Activated CD4-positive, alpha-beta T cell treated with anti-CD3 and anti-CD28 coated beads for 36 hours (primary cell): ENCODE data around the gene ROPN1. TPM values are rescaled to one million over a fixed set of nuclear protein-coding genes. Genes with fewer than 3 reads are reported as not detected.
"Not testable (repeated sequence)": the region's sequence is repeated elsewhere in the genome, so short reads cannot be mapped to it uniquely, and the experiment has no call there.

Experiments used
- ATAC-seq: fragments of 200-7000 bp; cut with Tn5 transposase; one replicate; pipeline ENCODE4 v1.10.0; 2021; ENCODE audit warnings: mild to moderate bottlenecking, moderate library complexity
- CTCF ChIA-PET: fragments of 350-600 bp; sonication (Branson Sonifier 250); formaldehyde crosslinking; loops from one replicate; lab custom pipeline; 2021; ENCODE audit warnings: antibody characterized with exemption; lab: Charles Lee
- POLR2A ChIA-PET: fragments of 350-600 bp; sonication (Branson Sonifier 250); formaldehyde crosslinking; loops from one replicate; lab custom pipeline; 2021; ENCODE audit warnings: antibody characterized with exemption, inconsistent platforms; lab: Charles Lee
- DNase-seq: peaks from one replicate; pipeline ENCODE4 v3.0.0-alpha.2; 2020
- H3K27ac Mint-ChIP-seq: one replicate; pipeline ENCODE4 v1.8.0; 2021; ENCODE audit warnings: mixed read lengths
- H3K27me3 Mint-ChIP-seq: one replicate; pipeline ENCODE4 v1.8.0; 2021; ENCODE audit warnings: mixed read lengths
- H3K36me3 Mint-ChIP-seq: one replicate; pipeline ENCODE4 v1.8.0; 2021; ENCODE audit warnings: low read depth, mixed read lengths
- H3K4me1 Mint-ChIP-seq: one replicate; pipeline ENCODE4 v1.8.0; 2021; ENCODE audit warnings: mixed read lengths
- H3K4me3 Mint-ChIP-seq: one replicate; pipeline ENCODE4 v1.8.0; 2021; ENCODE audit warnings: mild to moderate bottlenecking, moderate library complexity, mixed read lengths
- H3K9me3 Mint-ChIP-seq: one replicate; pipeline ENCODE4 v1.8.0; 2021; ENCODE audit warnings: low read depth, mixed read lengths
- intact Hi-C, 2 experiments: fragments of 100-400 bp; cut with DNase I in 1 of 2; cut with micrococcal nuclease in 1 of 2; formaldehyde crosslinking; loops; one replicate each; pipeline versions ENCODE4 v1.14.2 to v1.15.1; 2022 to 2024; cut with DNase I, micrococcal nuclease
- total RNA-seq, 2 experiments: library from RNA; stranded (reverse); gene quantifications; one replicate each; pipeline ENCODE4 v1.2.3, GENCODE V29; 2021

ROPN1 gene
- total RNA-seq, 2 experiments from 2014 or later = not detected

DNA sequence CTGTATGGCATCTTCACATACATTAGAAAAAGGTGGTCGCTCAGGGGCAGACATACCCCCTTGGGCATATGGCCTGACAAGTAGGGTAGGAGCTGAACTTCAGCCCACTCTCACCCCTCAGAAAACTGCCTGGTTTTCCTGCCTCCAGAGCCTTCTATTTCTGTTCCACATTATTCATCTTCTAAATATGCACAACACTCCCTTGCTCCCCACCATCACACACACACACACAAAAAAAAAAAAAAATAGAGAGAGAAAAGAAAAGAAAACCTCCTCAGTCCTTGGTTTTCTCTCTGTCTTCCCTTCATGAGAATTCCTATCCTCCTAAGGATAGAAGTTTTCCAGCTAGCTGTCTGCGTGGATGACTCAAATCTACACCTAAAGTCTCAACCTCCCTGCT lies 5.6 kb upstream of the ROPN1 start:
- no peaks in the 10 kb centered on the region for H3K4me1 Mint-ChIP-seq
- ATAC-seq (no peak), DNase-seq (no peak)
- H3K4me3 Mint-ChIP-seq = no peak overlapping the region
- POLR2A ChIA-PET = no interaction called here
- no peak overlapping the region for H3K27ac Mint-ChIP-seq
- no peaks in the 10 kb centered on the region for H3K9me3 Mint-ChIP-seq
- H3K36me3 Mint-ChIP-seq = no peaks in the 10 kb centered on the region
- CTCF ChIA-PET = no interaction called here
- intact Hi-C loops = no loop called here
- H3K27me3 Mint-ChIP-seq = peaks cover 29% of the 10 kb centered on the region

DNA sequence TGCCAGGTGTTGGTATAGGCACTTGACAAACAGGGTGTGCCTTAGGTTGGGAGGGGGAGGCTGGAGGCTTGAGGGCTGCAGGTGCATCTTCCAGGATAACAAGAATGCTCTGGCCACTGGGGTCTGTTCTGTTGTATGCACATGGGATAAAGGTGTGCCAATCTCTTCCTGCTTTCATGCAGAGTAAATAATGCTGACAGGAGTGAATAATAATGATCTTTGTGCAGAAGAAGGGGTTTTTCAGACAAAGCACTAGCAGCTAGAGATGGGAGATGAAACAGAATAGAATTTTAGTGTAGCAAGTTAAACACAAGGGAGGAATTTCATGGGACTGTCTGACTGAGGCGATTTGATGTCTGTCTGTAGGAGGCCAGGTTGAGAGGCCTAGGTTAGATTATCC lies 1.9 kb upstream of the ROPN1 start:
- no peaks in the 10 kb centered on the region for H3K9me3 Mint-ChIP-seq
- no peaks in the 10 kb centered on the region for H3K4me1 Mint-ChIP-seq
- no peak overlapping the region for H3K4me3 Mint-ChIP-seq
- peaks cover 32% of the 10 kb centered on the region for H3K27me3 Mint-ChIP-seq
- no peak overlapping the region for H3K27ac Mint-ChIP-seq
- DNase-seq (no peak), ATAC-seq (no peak)
- intact Hi-C loops = no loop called here
- POLR2A ChIA-PET = no interaction called here
- no peaks in the 10 kb centered on the region for H3K36me3 Mint-ChIP-seq
- CTCF ChIA-PET = interaction anchor here (0.6 kb wide), 2 partner anchors 227 to 558 kb away, joined by 3 to 6 read pairs; no protein-coding TSS in a partner anchor

DNA sequence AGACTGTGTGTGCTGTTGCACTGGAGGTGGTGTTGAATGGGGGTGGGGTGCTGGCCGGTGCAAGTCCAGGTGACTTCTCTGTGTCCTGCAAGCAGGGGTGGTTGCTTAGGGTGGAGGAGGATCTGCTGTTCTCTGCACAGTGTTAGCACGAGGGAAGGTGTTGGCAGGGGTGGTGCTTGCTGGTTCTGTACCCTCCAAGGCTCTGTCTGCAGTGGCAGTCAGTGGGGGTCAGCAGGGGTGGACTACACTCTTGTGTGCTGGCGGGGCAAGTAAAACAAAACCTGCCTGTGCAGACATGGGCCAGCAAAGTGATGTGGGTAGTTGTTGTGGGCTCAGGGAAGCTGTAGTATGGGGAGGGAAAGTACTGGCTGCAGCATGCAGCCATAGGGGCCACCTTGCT lies 5.5 kb downstream of the ROPN1 start:
- H3K4me1 Mint-ChIP-seq = no peaks in the 10 kb centered on the region
- peaks cover 48% of the 10 kb centered on the region for H3K27me3 Mint-ChIP-seq
- no peak for DNase-seq
- intact Hi-C loops = loop anchor here in 1 of 2 experiments (10.0 kb wide), 1 partner anchor 342 kb away; no protein-coding TSS in a partner anchor
- ATAC-seq = no peak
- ChIA-PET POLR2A (no interaction called here), CTCF (interaction anchor here (0.7 kb wide), 1 partner anchor 49 kb away, joined by 3 read pairs; no protein-coding TSS in a partner anchor)
- no peaks in the 10 kb centered on the region for H3K36me3 Mint-ChIP-seq
- no peak overlapping the region for H3K4me3 Mint-ChIP-seq
- H3K9me3 Mint-ChIP-seq = no peaks in the 10 kb centered on the region
- no peak overlapping the region for H3K27ac Mint-ChIP-seq

DNA sequence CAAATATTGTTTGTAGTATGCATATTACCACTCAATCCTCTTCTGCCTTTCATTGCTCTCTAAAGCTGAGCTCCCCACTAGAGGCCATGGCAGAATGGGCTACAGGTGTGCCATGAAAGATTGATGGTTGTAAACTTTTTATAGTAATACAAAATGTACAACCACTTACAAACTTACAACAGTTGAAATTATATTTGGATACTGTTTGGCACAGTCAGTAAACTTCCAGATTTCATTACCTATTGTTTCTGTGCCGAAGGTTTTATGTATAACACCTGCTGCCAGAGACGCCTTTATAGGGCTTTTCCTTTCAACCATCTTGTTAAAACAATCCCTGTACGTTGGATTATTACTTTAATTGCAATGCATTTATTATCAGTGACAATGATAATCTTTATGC lies 7.0 kb downstream of the ROPN1 start:
- no peak overlapping the region for H3K4me3 Mint-ChIP-seq
- peaks cover 2% of the 10 kb centered on the region for H3K4me1 Mint-ChIP-seq
- H3K27ac Mint-ChIP-seq = no peak overlapping the region
- POLR2A ChIA-PET = no interaction called here
- no peak for DNase-seq
- no peaks in the 10 kb centered on the region for H3K36me3 Mint-ChIP-seq
- H3K27me3 Mint-ChIP-seq = peaks cover 50% of the 10 kb centered on the region
- CTCF ChIA-PET = interaction anchor here (0.9 kb wide), 1 partner anchor 94 kb away, joined by 4 read pairs; no protein-coding TSS in a partner anchor
- ATAC-seq = no peak
- intact Hi-C loops = loop anchor here in 1 of 2 experiments (10.0 kb wide), 1 partner anchor 340 kb away; no protein-coding TSS in a partner anchor
- H3K9me3 Mint-ChIP-seq = no peaks in the 10 kb centered on the region

DNA sequence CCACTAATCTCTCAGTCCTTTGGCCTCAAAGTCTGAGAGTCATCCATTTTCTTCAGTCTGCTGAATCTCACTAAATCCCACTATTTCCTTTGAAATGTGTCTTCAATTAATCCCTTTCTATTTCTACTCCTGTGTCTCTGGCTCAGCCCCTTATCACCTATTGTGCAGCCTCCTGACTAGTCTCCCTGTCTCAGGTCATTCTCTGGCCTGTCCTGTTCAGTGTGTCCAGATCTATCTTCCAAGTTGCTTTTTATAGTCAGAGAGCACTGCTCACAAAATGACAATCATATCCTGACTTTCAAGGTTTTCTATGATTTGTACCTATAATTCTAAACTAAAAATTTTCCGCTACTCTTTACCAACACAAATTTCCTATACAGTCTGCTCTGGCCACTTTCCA lies 7.6 kb downstream of the ROPN1 start:
- no peak overlapping the region for H3K4me3 Mint-ChIP-seq
- H3K27me3 Mint-ChIP-seq = peaks cover 49% of the 10 kb centered on the region
- H3K4me1 Mint-ChIP-seq = peaks cover 4% of the 10 kb centered on the region
- H3K9me3 Mint-ChIP-seq = no peaks in the 10 kb centered on the region
- ATAC-seq = no peak
- CTCF ChIA-PET = interaction anchor here (0.9 kb wide), 1 partner anchor 94 kb away, joined by 4 read pairs; no protein-coding TSS in a partner anchor
- intact Hi-C loops = loop anchor here in 1 of 2 experiments (10.0 kb wide), 1 partner anchor 340 kb away; no protein-coding TSS in a partner anchor
- POLR2A ChIA-PET = no interaction called here
- no peaks in the 10 kb centered on the region for H3K36me3 Mint-ChIP-seq
- no peak overlapping the region for H3K27ac Mint-ChIP-seq
- no peak for DNase-seq

DNA sequence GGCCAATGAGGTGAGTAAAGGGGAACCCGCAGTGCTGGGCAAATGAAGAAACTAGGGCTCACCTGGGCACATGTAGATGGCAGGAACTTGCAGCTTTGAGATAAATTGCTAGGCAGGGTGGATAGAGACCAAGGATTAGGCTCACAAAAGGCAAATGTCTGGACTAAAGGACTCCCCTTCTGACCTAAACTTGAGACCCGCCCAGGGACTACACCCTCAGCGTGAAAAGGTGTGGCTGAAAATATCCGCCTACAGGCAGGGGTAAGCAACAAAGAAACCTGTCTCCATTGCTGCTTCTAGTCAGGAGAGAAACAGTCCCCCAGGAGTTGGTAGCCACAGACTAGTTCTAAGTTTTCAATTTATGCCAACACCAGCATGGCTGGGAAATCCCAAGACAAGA lies 10.6 kb downstream of the ROPN1 start:
- DNase-seq, POLR2A ChIA-PET, H3K4me3 Mint-ChIP-seq, H3K36me3 Mint-ChIP-seq, H3K27ac Mint-ChIP-seq, ATAC-seq, H3K4me1 Mint-ChIP-seq, H3K9me3 Mint-ChIP-seq: not testable (repeated sequence)
- intact Hi-C loops = loop anchor here in 1 of 2 experiments (10.0 kb wide), 1 partner anchor 337 kb away; no protein-coding TSS in a partner anchor
- CTCF ChIA-PET = interaction anchor here (1.1 to 1.2 kb wide), 2 partner anchors 13 to 19 kb away, joined by 3 read pairs; no protein-coding TSS in a partner anchor
- H3K27me3 Mint-ChIP-seq = peaks cover 32% of the 10 kb centered on the region

DNA sequence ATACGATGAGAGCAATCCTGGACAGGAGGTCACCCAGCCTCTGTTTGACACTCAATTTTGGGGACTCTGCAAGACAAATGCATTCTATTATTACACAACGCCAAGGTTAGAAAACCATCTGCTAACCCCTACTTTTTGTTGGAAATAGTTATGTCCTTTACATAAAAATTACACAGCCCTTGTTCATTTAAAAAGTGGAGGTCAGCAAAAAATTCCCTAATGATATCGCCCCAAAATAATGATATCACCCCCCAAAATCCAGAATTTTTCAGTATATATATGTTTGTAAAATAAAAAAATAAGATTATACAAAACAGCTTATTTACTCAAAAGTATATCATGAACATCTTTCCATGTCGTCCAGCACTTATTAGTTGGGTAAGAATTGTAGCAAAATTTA lies 11.4 kb downstream of the ROPN1 start:
- H3K4me1 Mint-ChIP-seq = peaks cover 4% of the 10 kb centered on the region

DNA sequence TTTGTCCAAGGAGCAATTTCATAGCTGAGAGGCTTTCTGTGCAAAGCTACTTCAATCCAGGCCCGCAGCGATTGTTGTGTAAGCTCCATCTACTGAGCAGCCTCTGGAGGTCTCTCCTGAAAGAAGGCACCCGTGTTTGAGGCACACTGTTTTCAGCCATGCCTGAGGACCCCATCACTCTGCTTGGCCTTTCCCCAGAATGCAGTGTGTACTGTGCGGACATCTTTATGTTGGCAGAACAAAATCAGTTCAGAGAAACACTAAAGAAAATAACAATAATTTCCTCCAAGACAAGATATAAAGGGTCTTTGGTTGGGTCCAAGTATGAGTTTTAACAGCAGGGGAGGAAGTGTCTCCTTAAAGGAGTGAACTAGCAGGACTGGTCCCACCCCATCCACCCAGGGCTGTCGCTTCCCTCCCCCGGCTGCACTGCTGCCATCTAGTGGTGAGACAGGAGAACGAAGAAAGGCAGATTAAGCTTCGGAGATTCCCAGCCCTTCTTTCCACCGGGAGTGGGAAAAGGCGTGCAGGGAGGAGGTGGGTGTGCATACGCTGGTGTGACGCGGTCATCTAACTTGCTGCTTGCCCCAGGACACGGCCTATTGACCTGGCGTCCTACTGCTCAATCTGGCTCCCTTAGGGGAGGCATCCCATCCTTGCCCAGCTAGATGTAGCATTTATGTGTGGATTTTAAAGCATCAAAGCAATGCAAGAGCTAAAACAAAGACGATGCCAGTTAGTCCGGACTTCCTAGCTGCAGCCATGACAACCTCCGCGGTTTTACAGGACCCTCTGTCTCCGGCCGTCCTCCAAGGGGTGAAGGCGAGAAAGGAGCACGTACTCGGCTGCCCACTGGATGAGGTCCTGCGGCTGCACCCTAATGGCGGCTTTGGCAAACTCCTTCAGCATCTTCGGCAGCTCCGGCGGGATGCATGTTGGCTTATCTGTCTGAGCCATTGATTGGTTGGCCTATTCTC lies 12.1 kb downstream of the ROPN1 start:
- intact Hi-C loops = loop anchor here in 1 of 2 experiments (10.0 kb wide), 1 partner anchor 335 kb away; no protein-coding TSS in a partner anchor
- H3K9me3 Mint-ChIP-seq, H3K4me1 Mint-ChIP-seq, H3K4me3 Mint-ChIP-seq, H3K27ac Mint-ChIP-seq, POLR2A ChIA-PET, H3K36me3 Mint-ChIP-seq: not testable (repeated sequence)
- CTCF ChIA-PET = interaction anchor here (0.5 to 1.3 kb wide), 5 partner anchors 10 to 204 kb away, joined by 3 to 4 read pairs (median 3); no protein-coding TSS in a partner anchor
- DNase-seq (peak; percentile 34), ATAC-seq (peak; percentile 88)
- peaks cover 31% of the 10 kb centered on the region for H3K27me3 Mint-ChIP-seq

More for the DNA sequence above, 11.4 kb downstream of the ROPN1 start:
- Mint-ChIP-seq H3K27ac (no peak overlapping the region), H3K4me3 (no peak overlapping the region), H3K9me3 (no peaks in the 10 kb centered on the region), H3K36me3 (no peaks in the 10 kb centered on the region), H3K27me3 (peaks cover 31% of the 10 kb centered on the region)
- ChIA-PET CTCF (interaction anchor here (0.5 to 1.3 kb wide), 5 partner anchors 10 to 205 kb away, joined by 3 to 4 read pairs (median 3); no protein-coding TSS in a partner anchor), POLR2A (no interaction called here)
- DNase-seq = no peak
- no peak for ATAC-seq
- intact Hi-C loops = loop anchor here in 1 of 2 experiments (10.0 kb wide), 1 partner anchor 336 kb away; no protein-coding TSS in a partner anchor

DNA sequence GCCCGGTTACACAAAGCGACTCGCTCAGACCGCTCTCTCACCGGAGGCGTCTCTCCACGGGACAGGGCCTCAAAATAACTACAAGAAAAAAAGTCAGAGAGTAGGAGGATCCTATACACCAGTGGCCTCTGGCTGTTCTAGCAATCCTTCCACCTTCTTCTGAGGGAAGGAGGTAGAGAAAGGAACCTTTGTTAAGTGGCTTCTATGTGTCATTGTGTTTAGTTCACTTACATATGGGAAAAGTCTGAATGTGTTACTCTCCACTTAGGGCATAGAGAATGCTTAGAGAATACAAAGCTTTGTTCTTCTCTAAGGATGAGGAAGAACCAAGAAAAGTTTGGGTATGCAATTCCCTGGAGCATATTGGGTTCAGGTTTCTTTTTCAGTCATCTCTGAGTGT lies 15.0 kb downstream of the ROPN1 start:
- H3K36me3 Mint-ChIP-seq, H3K9me3 Mint-ChIP-seq, ATAC-seq, intact Hi-C loops, H3K4me1 Mint-ChIP-seq, H3K27ac Mint-ChIP-seq, POLR2A ChIA-PET, DNase-seq, H3K4me3 Mint-ChIP-seq, CTCF ChIA-PET: not testable (repeated sequence)
- peaks cover 16% of the 10 kb centered on the region for H3K27me3 Mint-ChIP-seq

DNA sequence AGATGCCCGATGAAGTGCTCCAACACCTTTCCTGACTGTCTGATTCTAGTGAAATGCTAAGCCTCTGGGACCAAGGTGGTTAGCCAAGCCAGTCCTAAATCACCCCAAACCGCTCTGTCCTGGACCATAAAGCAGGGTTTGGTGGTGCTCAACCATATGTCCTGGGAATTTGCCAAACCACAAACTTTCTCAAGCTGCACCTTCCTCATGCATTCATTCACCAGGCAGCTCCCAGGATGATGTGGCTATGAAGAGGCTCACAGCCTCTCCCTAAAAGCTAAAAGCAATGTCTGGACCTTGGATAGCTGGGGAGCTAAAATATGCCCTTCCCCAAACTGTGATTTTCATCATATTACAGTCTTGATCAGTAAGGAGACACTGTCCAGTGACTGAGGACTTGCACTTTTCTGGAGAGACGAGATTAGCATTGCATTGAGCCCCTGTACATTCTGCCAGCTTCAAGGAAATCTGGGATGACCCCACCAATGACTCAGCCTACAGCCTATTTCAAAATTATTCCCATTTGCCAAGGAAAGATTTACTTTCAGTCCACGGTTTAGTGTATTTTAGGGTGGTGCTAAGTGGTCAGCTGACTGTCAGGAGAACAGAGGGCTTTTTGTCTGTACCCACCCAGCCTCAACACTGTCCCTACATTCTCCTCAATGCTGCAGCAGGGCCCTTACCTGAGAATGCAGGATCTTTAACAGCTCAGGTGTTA lies 15.6 kb downstream of the ROPN1 start:
- not testable (repeated sequence) for H3K27ac Mint-ChIP-seq

DNA sequence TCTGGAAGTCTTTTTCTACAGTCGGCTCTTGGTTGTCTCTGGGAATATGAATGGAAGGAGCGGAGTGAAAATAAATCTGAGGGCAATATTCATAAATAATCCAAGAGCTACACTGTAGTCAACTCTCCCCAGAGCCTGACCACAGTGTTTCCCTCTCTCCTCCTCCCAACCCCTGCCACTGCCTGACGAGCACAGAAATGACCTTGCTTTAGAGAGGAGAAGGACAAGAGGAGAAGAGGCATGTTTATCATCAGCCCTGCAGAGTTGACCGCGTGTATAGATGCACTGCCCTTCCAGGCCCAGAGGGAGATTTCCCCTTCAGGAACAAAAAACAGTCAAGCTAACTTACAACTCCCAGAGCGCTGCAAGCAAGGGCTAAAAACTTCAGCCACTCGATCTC lies 16.9 kb downstream of the ROPN1 start:
- DNase-seq, H3K27me3 Mint-ChIP-seq, H3K27ac Mint-ChIP-seq, intact Hi-C loops, POLR2A ChIA-PET, H3K4me1 Mint-ChIP-seq, H3K4me3 Mint-ChIP-seq, H3K9me3 Mint-ChIP-seq, CTCF ChIA-PET, ATAC-seq, H3K36me3 Mint-ChIP-seq: not testable (repeated sequence)

More for the DNA sequence above, 15.6 kb downstream of the ROPN1 start:
- POLR2A ChIA-PET, H3K4me3 Mint-ChIP-seq, ATAC-seq, DNase-seq, H3K4me1 Mint-ChIP-seq, intact Hi-C loops, H3K9me3 Mint-ChIP-seq, H3K36me3 Mint-ChIP-seq, CTCF ChIA-PET: not testable (repeated sequence)
- peaks cover 15% of the 10 kb centered on the region for H3K27me3 Mint-ChIP-seq
